ENCODE measurements around the gene MT1H. TPM values are rescaled to one million over a fixed set of nuclear protein-coding genes. Genes with fewer than 3 reads are reported as not detected.

MT1H gene
- total and polyA plus RNA-seq, 2 of the 13 experiments (the other 11 are each of a cell fraction or from before 2014, with no cell fraction given), result 0.60 TPM; not detected in 1

- TF ChIP-seq, protein P1, sequence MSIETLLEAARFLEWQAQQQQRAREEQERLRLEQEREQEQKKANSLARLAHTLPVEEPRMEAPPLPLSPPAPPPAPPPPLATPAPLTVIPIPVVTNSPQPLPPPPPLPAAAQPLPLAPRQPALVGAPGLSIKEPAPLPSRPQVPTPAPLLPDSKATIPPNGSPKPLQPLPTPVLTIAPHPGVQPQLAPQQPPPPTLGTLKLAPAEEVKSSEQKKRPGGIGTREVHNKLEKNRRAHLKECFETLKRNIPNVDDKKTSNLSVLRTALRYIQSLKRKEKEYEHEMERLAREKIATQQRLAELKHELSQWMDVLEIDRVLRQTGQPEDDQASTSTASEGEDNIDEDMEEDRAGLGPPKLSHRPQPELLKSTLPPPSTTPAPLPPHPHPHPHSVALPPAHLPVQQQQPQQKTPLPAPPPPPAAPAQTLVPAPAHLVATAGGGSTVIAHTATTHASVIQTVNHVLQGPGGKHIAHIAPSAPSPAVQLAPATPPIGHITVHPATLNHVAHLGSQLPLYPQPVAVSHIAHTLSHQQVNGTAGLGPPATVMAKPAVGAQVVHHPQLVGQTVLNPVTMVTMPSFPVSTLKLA (IDR thresholded peaks at IDR 0.05), result no peak
- no peak for TF ChIP-seq ZNF317 (CRISPR knock-in tag; IDR thresholded peaks at IDR 0.05)
- peak; percentile 54 for TF ChIP-seq TFDP2 (CRISPR knock-in tag; IDR thresholded peaks at IDR 0.05)
- TF ChIP-seq, protein P2, sequence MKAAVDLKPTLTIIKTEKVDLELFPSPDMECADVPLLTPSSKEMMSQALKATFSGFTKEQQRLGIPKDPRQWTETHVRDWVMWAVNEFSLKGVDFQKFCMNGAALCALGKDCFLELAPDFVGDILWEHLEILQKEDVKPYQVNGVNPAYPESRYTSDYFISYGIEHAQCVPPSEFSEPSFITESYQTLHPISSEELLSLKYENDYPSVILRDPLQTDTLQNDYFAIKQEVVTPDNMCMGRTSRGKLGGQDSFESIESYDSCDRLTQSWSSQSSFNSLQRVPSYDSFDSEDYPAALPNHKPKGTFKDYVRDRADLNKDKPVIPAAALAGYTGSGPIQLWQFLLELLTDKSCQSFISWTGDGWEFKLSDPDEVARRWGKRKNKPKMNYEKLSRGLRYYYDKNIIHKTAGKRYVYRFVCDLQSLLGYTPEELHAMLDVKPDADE (CRISPR knock-in tag; IDR thresholded peaks at IDR 0.05), result no peak
- TF ChIP-seq TEAD2 (CRISPR knock-in tag; IDR thresholded peaks at IDR 0.05), result no peak
- no peak for TF ChIP-seq ZBTB1 (CRISPR knock-in tag; IDR thresholded peaks at IDR 0.05; ENCODE audit: borderline replicate concordance)
- TF ChIP-seq PHF5A (CRISPR knock-in tag; IDR thresholded peaks at IDR 0.05; ENCODE audit: low read depth, unreplicated experiment), result no peak
- peak; percentile 86 for TF ChIP-seq ZNF687 (CRISPR knock-in tag; IDR thresholded peaks at IDR 0.05)
- TF ChIP-seq, protein P3, sequence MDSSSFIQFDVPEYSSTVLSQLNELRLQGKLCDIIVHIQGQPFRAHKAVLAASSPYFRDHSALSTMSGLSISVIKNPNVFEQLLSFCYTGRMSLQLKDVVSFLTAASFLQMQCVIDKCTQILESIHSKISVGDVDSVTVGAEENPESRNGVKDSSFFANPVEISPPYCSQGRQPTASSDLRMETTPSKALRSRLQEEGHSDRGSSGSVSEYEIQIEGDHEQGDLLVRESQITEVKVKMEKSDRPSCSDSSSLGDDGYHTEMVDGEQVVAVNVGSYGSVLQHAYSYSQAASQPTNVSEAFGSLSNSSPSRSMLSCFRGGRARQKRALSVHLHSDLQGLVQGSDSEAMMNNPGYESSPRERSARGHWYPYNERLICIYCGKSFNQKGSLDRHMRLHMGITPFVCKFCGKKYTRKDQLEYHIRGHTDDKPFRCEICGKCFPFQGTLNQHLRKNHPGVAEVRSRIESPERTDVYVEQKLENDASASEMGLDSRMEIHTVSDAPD (CRISPR knock-in tag; IDR thresholded peaks at IDR 0.05), result no peak
- no peak for TF ChIP-seq HOXA7 (CRISPR knock-in tag; IDR thresholded peaks at IDR 0.05)
- no peak for TF ChIP-seq ZNF501 (CRISPR knock-in tag; IDR thresholded peaks at IDR 0.05)
- no peak for TF ChIP-seq HIC2 (CRISPR knock-in tag; IDR thresholded peaks at IDR 0.05; ENCODE audit: low read depth)
- peak; percentile 45; the same call in 1 of the 2 replicates for TF ChIP-seq ZMYM4 (CRISPR knock-in tag; IDR thresholded peaks at IDR 0.05)
- TF ChIP-seq CENPX (CRISPR knock-in tag; IDR thresholded peaks at IDR 0.05), result no peak
- 0 out of 2 replicates have a peak, but pooled peaks have one; percentile 24 for TF ChIP-seq RXRB (CRISPR knock-in tag; IDR thresholded peaks at IDR 0.05; ENCODE audit: borderline replicate concordance)
- TF ChIP-seq ZSCAN12 (CRISPR knock-in tag; IDR thresholded peaks at IDR 0.05), result no peak
- no peak for TF ChIP-seq ELF4 (CRISPR knock-in tag; IDR thresholded peaks at IDR 0.05; ENCODE audit: borderline replicate concordance)
Measured at GRCh38 chr16:56647641-56648431, 21.8 kb upstream of the MT1H start (continued).

Data from HepG2 (cell line).